ENCODE results near the gene GBGT1.

The GBGT1 gene

DNA sequence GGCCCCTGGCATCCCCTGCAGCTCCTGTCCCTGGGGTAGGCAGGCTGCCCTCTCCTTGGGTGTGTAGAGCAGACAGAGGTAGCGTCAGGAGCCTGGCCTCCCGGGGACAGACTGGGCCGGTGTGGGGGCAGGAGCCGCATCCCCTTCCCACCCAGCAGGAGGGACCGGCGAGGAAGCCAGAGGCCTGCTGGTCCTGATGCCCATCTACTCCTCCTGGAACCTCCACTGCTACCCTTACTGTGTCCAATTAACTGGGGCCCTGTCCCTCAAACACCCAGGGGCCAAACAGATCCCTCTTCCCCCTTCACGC, 58.3 kb downstream of the GBGT1 start:
- no peak for DNase-seq (ENCODE audit: extremely low spot score)
- CTCF ChIA-PET: interaction anchor here (0.8 to 20.8 kb wide), 3 partner anchors 10 to 42 kb away, joined by 3 to 473 read pairs (median 3); no protein-coding TSS in a partner anchor
- TF ChIP-seq, protein P1, sequence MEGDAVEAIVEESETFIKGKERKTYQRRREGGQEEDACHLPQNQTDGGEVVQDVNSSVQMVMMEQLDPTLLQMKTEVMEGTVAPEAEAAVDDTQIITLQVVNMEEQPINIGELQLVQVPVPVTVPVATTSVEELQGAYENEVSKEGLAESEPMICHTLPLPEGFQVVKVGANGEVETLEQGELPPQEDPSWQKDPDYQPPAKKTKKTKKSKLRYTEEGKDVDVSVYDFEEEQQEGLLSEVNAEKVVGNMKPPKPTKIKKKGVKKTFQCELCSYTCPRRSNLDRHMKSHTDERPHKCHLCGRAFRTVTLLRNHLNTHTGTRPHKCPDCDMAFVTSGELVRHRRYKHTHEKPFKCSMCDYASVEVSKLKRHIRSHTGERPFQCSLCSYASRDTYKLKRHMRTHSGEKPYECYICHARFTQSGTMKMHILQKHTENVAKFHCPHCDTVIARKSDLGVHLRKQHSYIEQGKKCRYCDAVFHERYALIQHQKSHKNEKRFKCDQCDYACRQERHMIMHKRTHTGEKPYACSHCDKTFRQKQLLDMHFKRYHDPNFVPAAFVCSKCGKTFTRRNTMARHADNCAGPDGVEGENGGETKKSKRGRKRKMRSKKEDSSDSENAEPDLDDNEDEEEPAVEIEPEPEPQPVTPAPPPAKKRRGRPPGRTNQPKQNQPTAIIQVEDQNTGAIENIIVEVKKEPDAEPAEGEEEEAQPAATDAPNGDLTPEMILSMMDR (IDR thresholded peaks at IDR 0.05; ENCODE audit: control extremely low read depth, extremely low read depth, low read depth, missing control alignments): no peak
- POLR2A ChIA-PET: interaction anchor here (0.9 kb wide), 1 partner anchor 75 kb away, joined by 3 read pairs; the partner anchor contains the start of gene GTF3C5

- TF ChIP-seq, protein P1 (IDR thresholded peaks at IDR 0.05; ENCODE audit: control extremely low read depth, extremely low read depth, low read depth, missing control alignments): no peak
- CTCF ChIA-PET: interaction anchor here (0.8 to 20.8 kb wide), 4 partner anchors 10 to 63 kb away, joined by 3 to 473 read pairs (median 6); no protein-coding TSS in a partner anchor
- POLR2A ChIA-PET: no interaction called here
- no peak for DNase-seq (ENCODE audit: extremely low spot score)
Observed at GRCh38 chr9:133104718-133105460, 58.8 kb downstream of the GBGT1 start.

- DNase-seq (ENCODE audit: extremely low spot score): no peak
- CTCF ChIA-PET: interaction anchor here (0.7 to 20.8 kb wide), 11 partner anchors 10 to 69 kb away, joined by 3 to 473 read pairs (median 8); no protein-coding TSS in a partner anchor
- TF ChIP-seq, protein P1 (IDR thresholded peaks at IDR 0.05; ENCODE audit: control extremely low read depth, extremely low read depth, low read depth, missing control alignments): no peak
- POLR2A ChIA-PET: no interaction called here
Observed at GRCh38 chr9:133103987-133104505, 59.7 kb downstream of the GBGT1 start.

- CTCF ChIA-PET: interaction anchor here (0.5 to 20.8 kb wide), 18 partner anchors 9 to 79 kb away, joined by 3 to 473 read pairs (median 4); no protein-coding TSS in a partner anchor
- DNase-seq (ENCODE audit: extremely low spot score): peak; percentile 81
- POLR2A ChIA-PET: no interaction called here
- TF ChIP-seq, protein P1 (IDR thresholded peaks at IDR 0.05; ENCODE audit: control extremely low read depth, extremely low read depth, low read depth, missing control alignments): peak; percentile 84
Observed at GRCh38 chr9:133103183-133103986, 60.3 kb downstream of the GBGT1 start.
